GM21423 (cell line): Measurements from ENCODE around the gene ZNF322.

Source experiments
- ATAC-seq: cut with Tn5 transposase; IDR thresholded peaks from one replicate; pipeline ENCODE4 v1.9.1; 2021; ENCODE audit warnings: mild to moderate bottlenecking, moderate library complexity; ENCODE audit not compliant: unreplicated experiment

Gene ZNF322

GRCh38 chr6:26592649-26593048, 66.9 kb downstream of the ZNF322 start:
- no peak for ATAC-seq

GRCh38 chr6:26588965-26589364, 70.6 kb downstream of the ZNF322 start:
- no peak for ATAC-seq
